Liver (tissue), 9 donors: ENCODE results near the gene TAS2R41. TPM values are rescaled to one million over a fixed set of nuclear protein-coding genes. Genes with fewer than 3 reads are reported as not detected.

ENCODE experiments used
- DNase-seq: peaks from one replicate; pipeline ENCODE4 v3.0.0-alpha.2; 2017; ENCODE audit warnings: low spot score
- H3K27ac ChIP-seq, 2 donors: one replicate each; pipeline ENCODE4 v1.7.0; 2013; ENCODE audit warnings: inconsistent platforms in 2 of 2, low read length in 2 of 2, control low read depth in 1 of 2, low read depth in 1 of 2, mild to moderate bottlenecking in 1 of 2
- H3K27me3 ChIP-seq, 4 donors: one replicate each; pipeline versions ENCODE4 v1.6.1 to v1.7.0; 2013; ENCODE audit warnings: low read length in 3 of 4, inconsistent platforms in 1 of 4, mild to moderate bottlenecking in 1 of 4, moderate library complexity in 1 of 4; ENCODE audit not compliant: control insufficient read depth in 4 of 4, insufficient read depth in 4 of 4
- H3K36me3 ChIP-seq, 4 donors: one replicate each; pipeline versions ENCODE4 v1.6.1 to v1.7.0; 2013; ENCODE audit warnings: low read length in 3 of 4, mild to moderate bottlenecking in 3 of 4, low read depth in 1 of 4, moderate library complexity in 1 of 4; ENCODE audit not compliant: control insufficient read depth in 4 of 4, insufficient read depth in 3 of 4
- H3K4me1 ChIP-seq, 4 donors: one replicate each; pipeline versions ENCODE4 v1.6.1 to v1.7.0; 2013; ENCODE audit warnings: low read length in 3 of 4, mild to moderate bottlenecking in 3 of 4, moderate library complexity in 1 of 4; ENCODE audit not compliant: control insufficient read depth in 4 of 4, insufficient read depth in 4 of 4
- H3K4me3 ChIP-seq, 3 donors: one replicate each; pipeline versions ENCODE4 v1.6.1 to v1.7.0; 2013; ENCODE audit warnings: low read length in 3 of 3, control low read depth in 1 of 3, low read depth in 1 of 3, mild to moderate bottlenecking in 1 of 3
- H3K9ac ChIP-seq, 2 donors: one replicate each; pipeline ENCODE4 v1.7.0; 2013; ENCODE audit warnings: low read length in 2 of 2, mild to moderate bottlenecking in 2 of 2, moderate library complexity in 2 of 2, control low read depth in 1 of 2, low read depth in 1 of 2
- H3K9me3 ChIP-seq, 4 donors: one replicate each; pipeline versions ENCODE4 v1.6.1 to v1.7.0; 2013; ENCODE audit warnings: low read length in 3 of 4; ENCODE audit not compliant: control insufficient read depth in 4 of 4
- ATF3 ChIP-seq: IDR thresholded peaks from 2 replicates; pipeline ENCODE4 v1.6.1; 2016; ENCODE audit warnings: antibody characterized with exemption
- EGR1 ChIP-seq, 2 donors: IDR thresholded peaks; 2 replicates each; pipeline ENCODE4 v1.6.1; 2016 to 2018; ENCODE audit warnings: antibody characterized with exemption in 2 of 2, low read depth in 2 of 2
- FOXA1 ChIP-seq: IDR thresholded peaks from 2 replicates; pipeline ENCODE4 v1.6.1; 2016; ENCODE audit warnings: antibody characterized with exemption
- FOXA2 ChIP-seq: IDR thresholded peaks from 2 replicates; pipeline ENCODE4 v1.6.1; 2016; ENCODE audit warnings: antibody characterized with exemption
- GABPA ChIP-seq, 2 donors: IDR thresholded peaks in 1 of 2; conservative IDR thresholded peaks in 1 of 2; 2 replicates each; pipeline ENCODE4 v1.6.1; 2016; ENCODE audit warnings: antibody characterized with exemption in 2 of 2, mild to moderate bottlenecking in 1 of 2, moderate library complexity in 1 of 2
- HNF4A ChIP-seq, 2 donors: conservative IDR thresholded peaks; 2 replicates each; pipeline ENCODE4 v1.6.1; 2016; ENCODE audit warnings: antibody characterized with exemption in 2 of 2, mild to moderate bottlenecking in 2 of 2
- HNF4G ChIP-seq: IDR thresholded peaks from 2 replicates; pipeline ENCODE4 v1.6.1; 2016; ENCODE audit warnings: antibody characterized with exemption
- JUND ChIP-seq, 2 donors: IDR thresholded peaks; 2 replicates each; pipeline ENCODE4 v1.6.1; 2016; ENCODE audit warnings: antibody characterized with exemption in 2 of 2
- MAX ChIP-seq: IDR thresholded peaks from 2 replicates; pipeline ENCODE4 v1.6.1; 2016; ENCODE audit warnings: antibody characterized with exemption
- NR2F2 ChIP-seq: IDR thresholded peaks from 2 replicates; pipeline ENCODE4 v1.6.1; 2016; ENCODE audit warnings: antibody characterized with exemption
- RAD21 ChIP-seq, 2 donors: IDR thresholded peaks; 2 replicates each; pipeline ENCODE4 v1.6.1; 2016; ENCODE audit warnings: antibody characterized with exemption in 2 of 2, mild to moderate bottlenecking in 2 of 2
- REST ChIP-seq: IDR thresholded peaks from 2 replicates; pipeline ENCODE4 v1.6.1; 2016; ENCODE audit warnings: antibody characterized with exemption, mild to moderate bottlenecking
- RXRA ChIP-seq, 2 donors: IDR thresholded peaks; 2 replicates each; pipeline ENCODE4 v1.6.1; 2017 to 2018; ENCODE audit warnings: antibody characterized with exemption in 2 of 2, mild to moderate bottlenecking in 1 of 2
- SP1 ChIP-seq: IDR thresholded peaks from 2 replicates; pipeline ENCODE4 v1.6.1; 2018; ENCODE audit warnings: antibody characterized with exemption, mild to moderate bottlenecking
- YY1 ChIP-seq: IDR thresholded peaks from 2 replicates; pipeline ENCODE4 v1.6.1; 2016; ENCODE audit warnings: antibody characterized with exemption, mild to moderate bottlenecking
- ZBTB33 ChIP-seq: IDR thresholded peaks from 2 replicates; pipeline ENCODE4 v1.6.1; 2016; ENCODE audit warnings: antibody characterized with exemption
- WGBS: extraction: QIAGEN DNeasy Blood & Tissue Kit; methylation state at CpG from one replicate; pipeline ENCODE4 v1.1.7; 2013; 5-methylcytosine and 5-hydroxymethylcytosine counted together
- polyA plus RNA-seq, 2 donors: library from polyadenylated mRNA; stranded (reverse) in 1 of 2; unstranded in 1 of 2; fragments of 200-250 nt in 1 of 2; fragments of >200 nt in 1 of 2; fragmentation: Nextera tagmentation in 1 of 2; extraction: Ambion mirVana in 1 of 2; gene quantifications; one replicate each; pipeline versions ENCODE4 v1.2.1 to v1.2.3, GENCODE V29; 2013 to 2015
- total RNA-seq, 2 donors: library from RNA; depleted of rRNA; stranded (reverse); fragments of >200 nt; gene quantifications; one replicate each; pipeline ENCODE4 v1.2.3, GENCODE V29; 2014
- TF ChIP-seq, protein P1 (sequence below): fragments of 150-350 bp; IDR thresholded peaks from 2 replicates; pipeline ENCODE4 v1.5.1; 2017; ENCODE audit warnings: improper control_type of control experiment, low read depth, low read length; ENCODE audit not compliant: missing input control
- donor health status: healthy.
- donor health status: healthy.
- donor health status: healthy.
- donor health status: healthy.
- donor health status: healthy.

TAS2R41 gene
- total and polyA plus RNA-seq, 4 donors, result 0.25 TPM; not detected in 3

DNA sequence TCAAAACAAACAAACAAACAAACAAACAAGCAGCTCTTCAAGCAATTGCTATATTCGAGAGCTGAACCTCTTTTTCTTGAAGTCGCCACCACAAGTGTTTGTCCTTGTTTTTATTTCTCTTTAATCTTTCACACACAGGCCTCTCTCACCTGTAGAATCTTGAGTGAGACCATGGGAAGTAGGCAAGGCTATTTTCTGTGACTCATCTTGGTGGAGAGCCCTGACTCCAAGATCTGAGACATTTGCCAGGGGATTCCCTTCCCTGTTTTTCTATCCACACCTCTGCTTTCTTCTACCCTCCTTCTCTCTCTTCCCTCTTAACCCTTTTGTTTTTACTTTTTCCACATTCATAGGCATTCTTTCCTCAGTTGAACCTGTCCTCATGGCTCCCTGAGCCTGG, 42.4 kb upstream of the TAS2R41 start:
- no peak for DNase-seq
- Histone ChIP-seq H3K4me3 (no peak overlapping the region), H3K27ac (peak overlapping the region in 1 of 2 donors; percentile 33), H3K9ac (no peak overlapping the region), H3K36me3 (no peaks in the 10 kb centered on the region), H3K4me1 (peaks cover 8 to 42% (median 34%) of the 10 kb centered on the region in 4 donors), H3K9me3 (no peaks in the 10 kb centered on the region), H3K27me3 (no peaks in the 10 kb centered on the region)
- TF ChIP-seq GABPA (IDR thresholded peaks at IDR 0.05 in 1 of 2, conservative IDR thresholded peaks at IDR 0.05 in 1 of 2), result no peak
- TF ChIP-seq HNF4G, result no peak
- no peak for TF ChIP-seq NR2F2
- no peak for TF ChIP-seq FOXA1
- TF ChIP-seq RXRA (IDR thresholded peaks at IDR 0.05), result no peak
- no peak for TF ChIP-seq ATF3
- no peak for TF ChIP-seq SP1
- TF ChIP-seq EGR1 (IDR thresholded peaks at IDR 0.05; ENCODE audit: low read depth in 2 of 2), result no peak
- TF ChIP-seq REST, result no peak
- no peak for TF ChIP-seq ZBTB33
- TF ChIP-seq YY1, result no peak
- no peak for TF ChIP-seq MAX
- TF ChIP-seq, protein P1, sequence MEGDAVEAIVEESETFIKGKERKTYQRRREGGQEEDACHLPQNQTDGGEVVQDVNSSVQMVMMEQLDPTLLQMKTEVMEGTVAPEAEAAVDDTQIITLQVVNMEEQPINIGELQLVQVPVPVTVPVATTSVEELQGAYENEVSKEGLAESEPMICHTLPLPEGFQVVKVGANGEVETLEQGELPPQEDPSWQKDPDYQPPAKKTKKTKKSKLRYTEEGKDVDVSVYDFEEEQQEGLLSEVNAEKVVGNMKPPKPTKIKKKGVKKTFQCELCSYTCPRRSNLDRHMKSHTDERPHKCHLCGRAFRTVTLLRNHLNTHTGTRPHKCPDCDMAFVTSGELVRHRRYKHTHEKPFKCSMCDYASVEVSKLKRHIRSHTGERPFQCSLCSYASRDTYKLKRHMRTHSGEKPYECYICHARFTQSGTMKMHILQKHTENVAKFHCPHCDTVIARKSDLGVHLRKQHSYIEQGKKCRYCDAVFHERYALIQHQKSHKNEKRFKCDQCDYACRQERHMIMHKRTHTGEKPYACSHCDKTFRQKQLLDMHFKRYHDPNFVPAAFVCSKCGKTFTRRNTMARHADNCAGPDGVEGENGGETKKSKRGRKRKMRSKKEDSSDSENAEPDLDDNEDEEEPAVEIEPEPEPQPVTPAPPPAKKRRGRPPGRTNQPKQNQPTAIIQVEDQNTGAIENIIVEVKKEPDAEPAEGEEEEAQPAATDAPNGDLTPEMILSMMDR, result no peak
- 75% methylated on average over 2 of the region's 2 CpGs for whole genome bisulfite sequencing

DNA sequence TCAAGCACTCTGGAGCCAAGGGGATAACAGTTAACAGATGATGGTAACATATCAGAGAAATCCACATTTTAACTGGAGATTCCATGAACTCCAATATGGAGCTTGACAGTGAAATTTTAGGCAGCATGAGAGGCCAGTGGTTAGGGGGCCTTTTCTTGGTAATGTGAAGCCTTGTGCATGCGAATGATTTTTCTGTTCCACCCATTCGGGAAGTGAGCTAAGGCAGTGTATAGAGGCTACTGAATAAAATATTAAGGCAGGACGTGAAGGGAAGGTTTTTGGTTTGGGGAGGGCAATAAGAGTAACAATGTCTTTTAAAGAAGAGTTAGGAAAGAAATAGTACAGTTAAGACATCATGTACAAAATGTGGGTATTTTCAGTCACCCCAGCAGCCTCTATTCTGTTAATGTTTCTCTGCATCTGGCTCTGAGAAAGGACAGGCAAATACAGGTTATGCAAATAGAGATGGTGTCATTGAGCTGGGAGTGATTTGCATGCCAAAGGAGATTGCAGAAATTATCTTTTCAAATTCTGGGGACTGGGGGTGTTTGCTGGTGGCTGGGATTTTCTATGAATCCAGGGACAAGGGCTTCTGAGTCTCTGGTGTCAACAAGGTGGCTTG, 41.2 kb upstream of the TAS2R41 start:
- Histone ChIP-seq H3K27ac (peak overlapping the region; percentile 38 to 60), H3K9ac (peak overlapping the region in 1 of 2 donors; percentile 24), H3K4me3 (no peak overlapping the region), H3K27me3 (no peaks in the 10 kb centered on the region), H3K4me1 (peaks cover 8 to 42% (median 34%) of the 10 kb centered on the region in 4 donors), H3K36me3 (no peaks in the 10 kb centered on the region), H3K9me3 (no peaks in the 10 kb centered on the region)
- WGBS, result 42% methylated on average over 3 of the region's 3 CpGs
- no peak for TF ChIP-seq NR2F2
- peak; percentile 51 for TF ChIP-seq MAX
- peak in 1 of 2 donors; percentile 28 for TF ChIP-seq RAD21 (IDR thresholded peaks at IDR 0.05)
- TF ChIP-seq FOXA2, result peak; percentile 38
- peak; percentile 73 for TF ChIP-seq RXRA (IDR thresholded peaks at IDR 0.05)
- peak; percentile 43 for TF ChIP-seq YY1
- TF ChIP-seq JUND (IDR thresholded peaks at IDR 0.05), result peak in 1 of 2 donors; percentile 50
- TF ChIP-seq HNF4A (conservative IDR thresholded peaks at IDR 0.05), result peak; percentile 48
- peak; percentile 69 for TF ChIP-seq SP1
- no peak for TF ChIP-seq GABPA (IDR thresholded peaks at IDR 0.05 in 1 of 2, conservative IDR thresholded peaks at IDR 0.05 in 1 of 2)
- no peak for DNase-seq
